Kidney tubule cell (primary cell): ENCODE data around the gene TTYH3.
A peak's percentile ranks its signal among the peaks of the same experiment; 100 is the strongest.
"Not testable (repeated sequence)": the region's sequence is repeated elsewhere in the genome, so short reads cannot be mapped to it uniquely, and the experiment has no call there.

Experiments used
- DNase-seq: peaks from one replicate; pipeline ENCODE4 v3.0.0-alpha.2; 2018; ENCODE audit warnings: low spot score

TTYH3 gene

DNA sequence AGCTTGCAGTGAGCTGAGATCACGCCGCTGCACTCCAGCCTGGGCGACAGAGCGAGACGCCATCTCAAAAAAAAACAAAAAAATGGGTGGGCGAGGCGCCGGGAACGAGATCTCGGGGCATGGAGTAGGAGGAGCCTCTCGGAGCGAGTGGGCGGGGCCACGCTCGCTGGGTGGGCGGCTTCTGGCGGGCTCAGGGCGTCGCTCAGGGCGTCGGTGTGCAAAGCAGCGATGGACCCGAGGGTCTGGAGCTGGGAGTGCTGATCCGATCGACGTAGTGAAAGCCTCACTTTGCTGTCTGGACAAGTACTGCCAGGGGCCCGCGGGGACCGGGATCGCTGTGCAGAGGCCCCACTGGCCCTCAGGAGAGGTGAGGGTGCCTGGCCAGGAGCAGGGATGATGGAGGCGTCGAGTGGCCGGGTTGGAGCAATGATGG lies 33.6 kb downstream of the TTYH3 start:
- no peak for DNase-seq

DNA sequence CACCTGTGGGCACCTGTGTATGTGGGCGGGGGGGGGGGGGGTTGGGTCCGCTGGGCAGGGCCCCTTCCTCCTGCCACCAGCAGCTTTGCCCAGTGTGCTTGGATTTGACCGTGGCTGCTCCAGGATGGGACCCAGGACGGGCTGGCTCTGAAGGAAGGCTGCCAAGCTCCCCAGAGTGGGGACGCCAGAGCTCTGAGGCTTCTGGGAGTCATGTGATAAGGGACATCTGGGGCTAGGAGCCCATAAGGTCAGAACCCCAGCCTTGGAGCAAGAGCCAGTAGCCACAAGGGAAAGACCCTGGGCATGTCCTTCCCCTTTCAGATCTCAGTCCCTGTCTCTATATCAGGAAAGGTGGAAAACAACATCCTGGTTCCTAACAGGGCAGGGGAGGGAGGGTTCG lies 34.4 kb downstream of the TTYH3 start:
- DNase-seq, result no peak

DNA sequence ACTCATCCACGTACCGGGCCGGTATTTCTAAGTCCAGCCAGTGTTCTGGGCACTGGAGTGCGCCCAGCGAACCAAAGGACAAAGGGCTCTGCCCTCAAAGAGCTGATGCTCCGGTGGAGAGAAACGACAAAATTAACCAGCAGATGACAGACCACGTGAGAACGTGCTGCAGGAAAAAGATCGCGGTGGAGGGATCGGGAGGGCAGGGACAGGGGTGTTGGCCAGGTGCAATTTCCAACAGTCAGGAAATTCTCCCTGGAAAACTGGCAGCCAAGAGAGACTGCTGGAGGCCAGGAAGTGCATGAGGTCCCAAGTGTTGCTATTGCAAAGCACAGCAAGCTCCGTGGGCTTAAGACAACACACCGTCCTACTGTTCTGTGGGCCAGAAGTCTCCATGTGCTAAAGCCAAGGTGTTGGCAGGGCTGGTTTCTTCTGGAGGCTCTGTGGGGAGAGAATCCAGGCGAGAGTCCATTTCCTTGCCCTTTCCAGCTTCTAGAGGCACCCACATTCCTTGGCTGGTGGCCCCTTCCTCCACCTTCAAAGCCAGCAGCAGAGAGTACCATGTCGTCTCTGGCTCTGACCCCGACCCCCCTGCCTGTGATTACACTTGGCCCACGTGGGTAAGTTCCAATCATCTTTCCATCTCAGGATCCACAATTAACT lies 34.9 kb downstream of the TTYH3 start:
- DNase-seq, result no peak

DNA sequence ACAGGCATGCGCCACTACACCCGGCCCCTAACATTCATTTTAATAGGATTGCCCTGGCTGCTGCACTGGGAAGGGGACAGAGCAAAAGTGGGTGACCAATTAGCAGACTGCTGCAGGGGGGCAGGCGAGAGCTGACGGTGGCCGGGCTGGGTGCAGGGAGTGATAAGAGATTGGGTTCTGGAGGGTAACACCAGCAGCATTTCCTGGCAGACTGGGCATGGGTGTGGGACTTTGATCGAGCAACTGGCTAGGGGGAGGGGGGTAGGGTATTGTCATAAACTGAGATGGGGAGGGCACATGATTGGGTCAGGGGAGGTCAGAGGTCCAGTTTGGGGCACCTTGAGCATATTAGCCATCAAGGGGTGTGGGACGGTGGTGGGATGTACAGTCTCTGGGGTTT lies 36.1 kb downstream of the TTYH3 start:
- no peak for DNase-seq

DNA sequence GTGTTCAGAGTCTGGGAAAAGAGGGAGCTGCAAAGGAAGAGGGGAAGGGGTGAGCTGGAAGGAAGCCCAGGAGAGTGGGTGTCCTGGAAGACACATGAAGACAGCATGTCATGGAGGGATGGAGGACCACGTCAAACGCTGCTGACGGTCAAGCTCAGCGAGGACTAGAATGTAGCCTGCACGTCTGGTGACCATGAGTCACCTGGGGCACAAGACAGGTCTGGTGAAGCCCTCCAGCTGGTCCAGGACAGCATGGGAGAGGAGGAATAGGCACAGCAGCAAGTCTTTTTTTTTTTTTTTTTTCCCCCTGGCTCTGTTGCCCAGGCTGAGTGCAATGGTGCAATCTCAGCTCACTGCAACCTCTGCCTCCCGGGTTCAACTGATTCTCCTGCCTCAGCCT lies 36.6 kb downstream of the TTYH3 start:
- DNase-seq, result peak; percentile 56

DNA sequence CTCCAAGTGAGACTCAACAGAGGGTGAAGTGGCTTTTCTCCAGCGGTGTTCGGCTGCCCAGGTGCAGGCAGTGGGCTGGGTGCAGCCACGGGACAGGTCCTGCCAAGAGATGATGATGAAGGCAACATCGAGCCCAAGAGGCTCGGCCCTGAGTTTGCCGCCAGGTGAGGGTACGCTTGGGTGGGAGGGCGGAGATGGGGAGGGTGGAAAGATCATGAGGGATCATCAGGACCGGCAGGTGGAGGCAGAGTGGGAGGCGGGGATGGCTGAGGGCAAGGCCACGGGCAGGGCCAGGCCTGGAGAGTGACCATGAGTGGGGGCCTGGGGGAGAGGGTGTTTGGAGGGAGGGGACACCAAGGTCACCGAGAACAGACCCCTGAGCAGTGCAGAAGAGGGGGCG lies 38.4 kb downstream of the TTYH3 start:
- DNase-seq, result no peak

DNA sequence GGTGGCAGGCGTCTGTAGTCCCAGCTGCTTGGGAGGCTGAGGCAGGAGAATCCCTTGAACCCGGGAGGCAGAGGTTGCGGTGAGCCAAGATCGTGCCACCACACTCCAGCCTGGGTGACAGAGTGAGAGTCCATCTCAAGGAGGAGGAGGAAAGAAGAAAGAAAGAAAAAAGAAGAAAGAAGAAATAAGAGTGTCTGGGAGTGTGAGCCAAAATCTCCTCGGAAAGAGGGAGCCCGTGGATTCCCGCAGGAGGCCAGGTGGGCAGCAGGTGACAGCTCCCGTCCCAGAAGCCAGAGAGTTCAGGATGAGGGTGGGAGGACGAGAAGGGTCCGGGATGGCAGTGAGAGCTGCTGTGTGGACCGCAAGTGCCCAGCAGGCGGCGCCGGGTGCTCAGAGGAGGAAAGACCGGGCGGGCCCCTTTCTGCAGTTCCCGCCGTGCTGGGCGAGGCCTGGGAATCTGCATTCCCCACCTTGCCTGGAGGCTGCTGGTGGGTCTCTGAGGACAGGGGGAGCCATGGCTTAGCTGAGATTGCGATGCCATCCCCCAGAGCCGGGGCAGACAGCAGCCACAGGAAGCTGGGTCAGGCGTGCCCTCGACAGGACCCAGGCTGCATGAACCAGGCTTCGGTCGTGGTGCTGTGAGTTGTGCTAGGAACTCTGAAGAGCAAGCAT lies 39.1 kb downstream of the TTYH3 start:
- DNase-seq, result peak; percentile 56

DNA sequence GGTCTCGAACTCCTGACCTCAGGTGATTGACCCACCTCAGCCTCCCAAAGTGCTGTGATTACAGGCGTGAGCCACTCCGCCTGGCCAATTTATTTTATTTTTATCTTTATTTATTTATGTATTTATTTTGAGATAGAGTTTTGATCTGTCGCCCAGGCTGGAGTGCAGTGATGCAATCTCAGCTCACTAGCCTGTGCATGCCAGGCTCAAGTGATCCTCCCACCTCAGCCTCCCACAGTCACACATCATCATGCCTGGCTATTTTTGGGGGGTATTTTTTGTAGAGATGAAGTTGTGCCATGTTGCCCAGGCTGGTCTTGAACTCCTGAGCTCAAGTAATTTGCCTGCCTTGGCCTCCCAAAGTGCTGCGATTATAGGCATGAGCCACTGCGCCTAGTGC lies 41.4 kb downstream of the TTYH3 start:
- not testable (repeated sequence) for DNase-seq

DNA sequence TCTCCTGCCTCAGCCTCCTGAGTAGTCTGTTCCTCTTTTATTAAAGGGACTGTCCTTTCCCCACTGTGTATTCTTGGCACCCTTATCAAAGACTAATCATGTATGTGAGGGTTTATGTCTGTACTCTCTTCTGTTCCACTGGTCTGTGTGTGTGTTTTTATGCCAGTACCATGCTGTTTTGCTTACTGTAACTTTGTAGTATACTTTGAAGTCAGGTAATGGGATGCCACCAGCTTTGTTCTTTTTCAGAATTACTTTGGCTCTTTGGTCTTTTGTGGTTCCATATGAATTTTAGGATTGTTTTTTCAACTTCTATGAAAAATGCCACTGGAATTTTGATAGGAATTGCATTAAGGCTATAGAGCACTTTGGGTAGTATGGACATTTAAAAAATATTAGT lies 42.1 kb downstream of the TTYH3 start:
- DNase-seq, result no peak

DNA sequence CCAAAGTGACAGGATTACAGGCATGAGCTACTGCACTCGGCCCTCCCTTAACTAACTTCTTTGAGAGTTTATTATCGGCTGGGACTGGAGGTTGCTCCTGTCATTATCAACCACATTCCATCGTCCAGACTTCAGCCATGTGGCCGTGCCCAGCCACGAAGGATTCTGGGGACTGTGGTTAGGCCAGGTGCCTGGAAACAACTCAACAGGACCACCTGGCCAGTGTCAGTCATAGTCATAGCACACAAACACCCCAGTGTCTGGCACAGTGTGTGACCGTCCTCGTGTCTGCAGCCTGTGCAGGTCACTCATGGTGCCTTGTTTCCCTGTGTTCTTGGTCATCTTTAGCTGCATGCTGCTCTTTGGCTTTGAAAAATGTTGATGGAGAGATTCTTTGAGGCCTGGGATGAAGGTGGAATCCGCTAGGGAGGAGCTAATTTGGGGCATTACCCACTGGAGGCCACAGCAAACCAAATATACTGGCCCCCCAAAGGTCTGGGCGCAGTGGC lies 43.5 kb downstream of the TTYH3 start:
- no peak for DNase-seq

DNA sequence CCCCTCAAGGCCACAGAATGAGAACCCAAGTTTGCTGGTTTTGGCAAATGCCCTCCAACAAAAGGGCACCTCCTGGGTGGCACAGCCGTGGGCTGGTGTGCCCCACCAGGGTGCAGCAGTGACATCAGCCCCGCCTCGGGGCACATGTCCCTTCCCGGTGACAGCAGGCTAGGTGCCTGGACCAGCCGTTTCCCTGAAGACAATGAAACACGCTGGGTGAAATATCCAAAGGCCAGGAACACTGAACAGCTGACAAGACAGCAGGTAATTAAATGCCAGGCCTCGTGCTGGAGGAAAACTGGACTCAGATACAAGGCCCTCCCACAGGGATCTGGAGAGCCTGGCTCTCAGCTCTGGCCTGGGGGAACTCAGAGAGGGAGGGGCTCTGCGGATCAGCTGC lies 44.8 kb downstream of the TTYH3 start:
- not testable (repeated sequence) for DNase-seq

DNA sequence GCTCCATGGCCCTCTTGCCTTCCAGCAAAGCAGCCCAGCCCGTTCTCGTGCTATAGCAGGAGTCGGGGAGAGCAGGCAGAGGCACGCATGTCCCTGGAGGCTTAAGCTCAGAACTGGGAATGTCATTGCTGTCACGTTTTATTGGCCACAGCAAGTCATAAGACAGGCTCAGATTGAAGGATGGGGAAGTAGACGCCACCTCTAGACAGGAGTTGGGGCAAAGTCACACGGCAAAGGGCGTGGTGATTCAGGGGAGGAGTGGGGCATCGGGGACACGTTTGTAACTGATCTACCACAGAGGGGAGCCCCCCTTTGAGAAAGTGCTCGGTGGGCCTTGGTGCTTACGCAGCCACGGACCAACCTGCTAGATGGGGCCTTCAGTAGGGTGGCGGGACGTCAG lies 46.7 kb downstream of the TTYH3 start:
- not testable (repeated sequence) for DNase-seq

DNA sequence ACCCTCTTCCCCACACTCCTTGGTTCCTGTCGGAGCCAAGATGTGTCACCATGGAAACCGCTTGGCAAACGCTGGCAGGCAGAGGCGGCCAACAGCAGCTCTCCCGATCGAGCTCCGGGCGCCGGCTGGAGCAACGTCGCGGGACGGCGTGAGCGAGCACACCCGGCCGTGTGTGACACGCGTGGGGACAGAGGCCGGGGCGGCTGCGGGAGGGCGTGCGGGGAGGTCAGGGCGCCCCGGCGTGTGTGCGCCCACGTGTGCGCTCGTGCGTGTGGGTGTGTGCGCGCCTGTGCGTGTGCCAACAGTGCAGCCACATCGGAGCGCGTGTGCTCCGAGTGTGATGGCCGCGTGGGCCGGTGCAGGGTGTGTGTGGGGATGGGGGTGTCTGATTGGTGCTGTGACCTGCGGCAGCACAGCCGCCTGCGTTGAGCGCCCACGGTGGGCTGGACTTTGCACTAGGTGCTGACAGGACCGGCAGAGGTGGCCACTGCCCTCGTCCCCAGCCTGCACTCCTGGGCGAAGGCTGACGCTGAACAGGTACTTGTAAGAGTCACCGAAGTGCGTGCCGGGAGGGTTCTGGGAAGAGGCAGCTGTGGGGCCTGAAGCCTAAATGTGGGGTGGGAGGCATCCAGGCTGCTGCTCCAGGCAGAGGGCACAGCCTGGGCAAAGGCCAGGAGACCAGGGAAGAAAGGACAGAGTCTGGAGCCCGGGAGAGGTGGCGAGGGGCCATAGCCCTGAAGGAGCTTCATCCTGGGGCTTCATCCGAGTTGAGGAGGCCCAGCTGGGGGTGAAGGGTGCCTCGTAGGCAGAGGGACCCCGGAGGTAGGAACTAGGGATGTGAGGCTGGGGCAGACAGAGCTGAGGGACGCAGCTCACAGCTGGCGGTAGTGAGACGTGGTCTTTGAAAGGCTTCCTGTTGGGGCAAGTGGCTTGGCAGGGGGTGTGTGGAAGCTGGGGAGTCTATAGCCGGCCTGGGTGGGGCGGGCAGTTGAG lies 47.6 kb downstream of the TTYH3 start:
- DNase-seq, result not testable (repeated sequence)

DNA sequence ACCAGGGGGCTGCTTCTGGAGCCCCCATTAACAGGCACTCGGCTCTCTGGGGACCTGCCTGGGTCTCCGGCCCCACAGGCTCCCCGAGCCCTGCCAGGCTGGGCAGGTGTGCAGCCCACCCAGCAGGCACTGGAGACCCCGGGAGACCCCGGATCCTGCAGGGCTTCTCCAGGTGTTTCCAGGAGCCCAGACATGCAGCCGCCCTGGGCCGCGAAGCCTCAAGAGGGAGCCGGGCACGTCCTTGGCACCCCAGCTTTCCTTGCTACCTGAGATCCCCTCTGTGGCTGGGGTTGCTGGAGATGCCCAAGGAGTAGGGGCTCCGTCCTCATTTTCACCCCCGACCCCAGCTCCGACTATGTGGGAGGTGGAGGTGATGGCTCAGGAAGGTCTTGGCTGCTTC lies 48.5 kb downstream of the TTYH3 start:
- DNase-seq, result no peak

DNA sequence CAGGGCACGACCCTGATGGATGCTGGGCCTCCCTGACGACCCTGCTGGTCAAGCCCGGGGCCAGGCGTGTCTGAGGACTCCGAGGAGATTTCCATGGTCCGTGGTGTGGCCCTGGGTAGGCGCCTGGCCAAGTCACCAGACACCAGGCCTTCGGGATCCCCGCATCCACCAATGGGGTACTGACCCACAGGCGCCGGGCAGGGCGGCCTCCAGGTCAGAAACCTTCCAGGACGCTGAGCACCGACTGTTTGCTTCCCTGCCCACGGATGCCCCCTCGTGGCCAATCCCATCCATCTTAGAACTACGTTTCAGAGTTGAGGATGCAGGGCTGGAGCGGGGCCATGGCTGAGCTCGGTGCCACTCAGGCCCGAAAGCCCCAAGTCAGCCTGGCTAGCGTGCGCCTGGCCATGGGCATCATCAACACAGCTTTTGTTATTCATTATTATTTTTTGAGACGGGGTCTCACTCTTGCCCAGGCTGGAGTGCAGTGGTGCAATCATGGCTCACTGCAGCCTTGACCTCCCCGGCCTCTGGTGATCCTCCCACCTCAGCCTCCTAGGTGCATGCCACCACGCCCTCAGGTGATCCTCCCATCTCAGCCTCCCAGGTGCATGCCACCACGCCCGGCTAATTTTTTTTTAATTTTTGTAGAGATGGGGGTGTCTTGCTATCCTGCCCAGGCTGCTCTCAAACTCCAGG lies 49.2 kb downstream of the TTYH3 start:
- DNase-seq, result peak; percentile 71

DNA sequence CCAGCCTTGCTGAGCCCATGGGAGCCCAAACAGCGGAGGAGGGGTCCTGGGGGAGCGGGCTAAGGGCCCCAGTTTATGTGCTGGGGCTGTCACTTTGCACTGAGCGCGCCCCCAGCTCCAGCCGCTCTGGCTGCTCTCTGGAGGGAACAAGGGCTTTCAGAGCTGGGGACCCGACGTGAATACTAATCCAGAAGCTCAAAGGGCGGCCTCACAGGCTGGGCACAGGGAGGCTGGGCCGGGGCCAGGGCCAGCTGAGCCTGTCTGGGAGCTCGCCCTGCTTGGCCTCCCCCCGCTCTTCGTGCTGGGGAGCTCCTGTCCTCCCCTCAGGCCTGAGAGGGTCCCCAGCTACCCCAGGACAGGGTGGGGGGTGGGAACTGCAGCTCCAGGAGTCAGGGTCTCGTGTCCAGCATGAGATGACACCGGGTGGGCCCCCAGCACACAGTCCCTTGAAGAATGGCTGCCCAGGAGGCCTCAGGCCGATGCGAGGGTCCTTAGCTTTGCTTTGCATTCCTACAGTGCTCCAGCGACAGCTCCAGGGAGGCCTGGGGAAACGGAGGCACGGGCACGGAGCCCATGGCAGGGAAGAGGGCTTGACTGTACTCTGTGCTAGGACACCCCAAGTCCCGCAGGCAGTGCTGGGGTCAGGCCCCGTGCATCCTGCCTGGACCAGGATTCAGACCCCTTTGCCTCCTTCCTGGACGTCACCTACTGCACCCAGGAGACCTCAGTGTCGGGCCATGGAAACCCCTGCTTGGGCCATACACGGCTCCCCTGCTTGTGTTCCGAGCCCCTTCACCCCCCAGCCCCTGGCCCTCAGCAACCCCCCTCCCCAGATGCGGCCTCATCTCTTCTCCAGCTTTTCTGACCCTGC lies 50.4 kb downstream of the TTYH3 start:
- DNase-seq, result no peak

DNA sequence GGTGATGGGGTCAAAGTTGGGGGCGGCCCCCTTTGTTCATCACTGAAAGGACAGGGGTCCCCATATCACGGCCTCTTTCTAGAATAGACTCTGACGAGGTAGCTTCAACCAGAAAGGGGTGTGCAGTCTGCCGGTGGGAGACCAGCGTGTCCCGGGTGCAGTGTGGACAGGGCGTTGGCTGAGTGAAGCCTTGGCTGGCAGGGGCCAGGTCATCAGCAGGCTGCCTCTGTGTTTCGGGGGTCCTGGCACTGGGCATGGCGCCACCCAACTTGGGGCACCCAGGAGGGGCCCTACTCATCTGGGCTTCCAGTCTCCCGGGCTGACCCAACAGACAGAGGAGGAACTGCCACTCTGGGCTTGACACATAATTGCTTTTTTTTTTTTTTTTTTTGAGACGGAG lies 52.7 kb downstream of the TTYH3 start:
- DNase-seq, result no peak

DNA sequence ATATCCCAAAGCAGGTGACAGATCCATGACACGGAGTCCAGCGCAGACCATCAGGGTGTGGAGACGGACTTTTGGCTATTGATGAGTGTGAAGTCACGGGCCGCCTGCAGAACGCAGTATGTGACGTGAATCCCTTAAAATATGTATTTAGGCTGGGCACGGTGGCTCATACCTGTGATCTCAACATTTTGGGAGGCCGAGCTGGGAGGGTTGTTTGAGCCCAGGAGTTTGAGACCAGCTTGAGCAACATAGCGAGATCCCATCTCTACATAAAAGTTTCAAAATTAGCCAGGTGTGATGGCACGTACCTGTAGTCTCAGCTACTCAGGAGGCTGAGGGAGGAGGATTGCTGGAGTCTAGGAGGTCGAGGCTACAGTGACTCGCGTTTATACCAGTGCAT lies 54.3 kb downstream of the TTYH3 start:
- DNase-seq, result no peak

DNA sequence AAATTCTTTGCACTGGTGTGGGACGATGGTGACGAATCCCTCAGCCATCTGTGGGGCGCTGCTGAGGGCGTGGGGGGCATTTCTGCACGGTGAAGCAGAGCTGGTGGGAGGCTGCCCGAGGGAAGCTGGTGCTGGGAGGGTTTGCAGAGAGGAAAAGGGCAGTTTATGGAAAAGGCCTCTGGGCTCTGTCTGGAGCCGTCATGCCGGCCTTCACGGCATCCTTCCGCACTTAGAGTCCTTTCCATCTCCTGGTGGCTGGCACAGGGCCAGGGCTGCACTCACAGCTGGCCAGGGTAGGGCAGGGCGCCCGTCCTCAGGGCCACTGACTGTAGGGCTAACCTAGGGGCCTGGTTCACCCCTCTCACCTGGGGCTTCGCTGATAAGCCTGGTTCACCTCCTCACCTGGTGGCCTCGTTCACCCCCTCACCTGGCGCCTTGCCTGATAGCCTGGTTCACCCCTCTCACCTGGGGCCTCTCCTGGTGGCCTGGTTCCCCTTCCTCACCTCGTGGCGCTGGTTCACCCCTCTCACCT lies 55.6 kb downstream of the TTYH3 start:
- DNase-seq, result peak; percentile 90

DNA sequence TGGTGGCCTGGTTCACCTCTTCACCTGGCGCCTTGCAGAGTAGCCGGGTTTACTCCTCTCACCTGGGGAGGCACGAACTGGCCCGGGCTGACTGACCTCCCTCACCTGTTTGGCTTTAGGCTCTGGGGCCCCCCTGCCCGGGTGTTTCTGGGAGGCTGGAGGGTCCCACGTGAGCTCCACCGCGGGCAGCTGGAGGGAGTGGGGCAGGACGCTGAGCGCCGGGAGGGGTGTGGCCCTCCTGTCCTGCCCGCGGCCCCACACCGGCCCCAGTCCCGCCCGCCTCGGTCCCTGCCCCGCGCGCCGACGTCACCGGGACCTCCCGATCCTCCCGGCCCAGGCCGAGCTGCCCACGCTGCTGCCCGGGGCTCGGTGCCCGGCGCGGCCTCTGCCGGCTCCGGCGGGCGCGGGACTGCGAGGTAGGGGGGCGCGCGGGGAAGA lies 56.1 kb downstream of the TTYH3 start, which contains the start of gene AMZ1:
Gene AMZ1, plus strand, starts transcription at position 322 of the 438 bp plus-strand sequence. CDS start 12,250 bp downstream, outside the sequence.
- DNase-seq, result peak; percentile 32
